ENCODE results near the gene CSRP2. TPM values are rescaled to one million over a fixed set of nuclear protein-coding genes. Genes with fewer than 3 reads are reported as not detected.

The CSRP2 gene
- total RNA-seq, 1 experiment from 2014 or later = 157 TPM

GRCh38 chr12:76820888-76821482 is 57.8 kb downstream of the CSRP2 start:
- POLR2A ChIA-PET = interaction anchor here (0.6 kb wide), 1 partner anchor 201 kb away, joined by 3 read pairs; no protein-coding TSS in a partner anchor
- CTCF ChIA-PET = interaction anchor here (0.5 to 2.3 kb wide), 23 partner anchors 8 to 511 kb away, joined by 3 to 24 read pairs (median 4); partner anchors contain the start of gene ZDHHC17
- ATAC-seq (peak; percentile 62), DNase-seq (ENCODE audit: low spot score) (peak; percentile 49)
- H3K27me3 Mint-ChIP-seq (ENCODE audit: low read depth) = no peaks in the 10 kb centered on the region
- H3K4me1 Mint-ChIP-seq = no peaks in the 10 kb centered on the region
- no peak for TF ChIP-seq NFATC4 (CRISPR knock-in tag; IDR thresholded peaks at IDR 0.05)
- TF ChIP-seq USF2 (CRISPR knock-in tag; IDR thresholded peaks at IDR 0.05) = peak; percentile 52; the same call in 1 of the 2 replicates
- H3K9me3 Mint-ChIP-seq = no peaks in the 10 kb centered on the region
- no peak overlapping the region for H3K27ac Mint-ChIP-seq
- no peaks in the 10 kb centered on the region for H3K36me3 Mint-ChIP-seq
- no peak overlapping the region for H3K4me3 Mint-ChIP-seq

GRCh38 chr12:76813972-76814371 is 64.8 kb downstream of the CSRP2 start:
- TF ChIP-seq NFE2L1 (CRISPR knock-in tag; IDR thresholded peaks at IDR 0.05) = no peak
- no peak for TF ChIP-seq ZNF317 (CRISPR knock-in tag; IDR thresholded peaks at IDR 0.05; ENCODE audit: borderline replicate concordance, low read depth)
- no peak for TF ChIP-seq ZNF396 (CRISPR knock-in tag; IDR thresholded peaks at IDR 0.05; ENCODE audit: borderline replicate concordance)
- TF ChIP-seq, protein P1, sequence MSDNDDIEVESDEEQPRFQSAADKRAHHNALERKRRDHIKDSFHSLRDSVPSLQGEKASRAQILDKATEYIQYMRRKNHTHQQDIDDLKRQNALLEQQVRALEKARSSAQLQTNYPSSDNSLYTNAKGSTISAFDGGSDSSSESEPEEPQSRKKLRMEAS (CRISPR knock-in tag; IDR thresholded peaks at IDR 0.05) = no peak
- TF ChIP-seq GRHL2 (CRISPR knock-in tag; IDR thresholded peaks at IDR 0.05; ENCODE audit: insufficient replicate concordance, severe bottlenecking) = no peak
- TF ChIP-seq ATF1 (CRISPR knock-in tag; IDR thresholded peaks at IDR 0.05) = no peak
- no peak for TF ChIP-seq USF2 (CRISPR knock-in tag; IDR thresholded peaks at IDR 0.05)
- TF ChIP-seq TP53 (CRISPR knock-in tag; IDR thresholded peaks at IDR 0.05) = no peak
- no peak for TF ChIP-seq ZMAT4 (CRISPR knock-in tag; IDR thresholded peaks at IDR 0.05)
- TF ChIP-seq, protein P2, sequence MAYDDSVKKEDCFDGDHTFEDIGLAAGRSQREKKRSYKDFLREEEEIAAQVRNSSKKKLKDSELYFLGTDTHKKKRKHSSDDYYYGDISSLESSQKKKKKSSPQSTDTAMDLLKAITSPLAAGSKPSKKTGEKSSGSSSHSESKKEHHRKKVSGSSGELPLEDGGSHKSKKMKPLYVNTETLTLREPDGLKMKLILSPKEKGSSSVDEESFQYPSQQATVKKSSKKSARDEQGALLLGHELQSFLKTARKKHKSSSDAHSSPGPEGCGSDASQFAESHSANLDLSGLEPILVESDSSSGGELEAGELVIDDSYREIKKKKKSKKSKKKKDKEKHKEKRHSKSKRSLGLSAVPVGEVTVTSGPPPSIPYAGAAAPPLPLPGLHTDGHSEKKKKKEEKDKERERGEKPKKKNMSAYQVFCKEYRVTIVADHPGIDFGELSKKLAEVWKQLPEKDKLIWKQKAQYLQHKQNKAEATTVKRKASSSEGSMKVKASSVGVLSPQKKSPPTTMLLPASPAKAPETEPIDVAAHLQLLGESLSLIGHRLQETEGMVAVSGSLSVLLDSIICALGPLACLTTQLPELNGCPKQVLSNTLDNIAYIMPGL (CRISPR knock-in tag; IDR thresholded peaks at IDR 0.05) = no peak
- no peak for TF ChIP-seq KAT7 (CRISPR knock-in tag; IDR thresholded peaks at IDR 0.05; ENCODE audit: borderline replicate concordance)
- TF ChIP-seq CREB1 (CRISPR knock-in tag; IDR thresholded peaks at IDR 0.05) = no peak
- no peak for TF ChIP-seq MLX (CRISPR knock-in tag; IDR thresholded peaks at IDR 0.05)
- no peak for TF ChIP-seq FOXP1 (CRISPR knock-in tag; IDR thresholded peaks at IDR 0.05; ENCODE audit: borderline replicate concordance)
- no peak for TF ChIP-seq CREM (CRISPR knock-in tag; IDR thresholded peaks at IDR 0.05)
- no peak for TF ChIP-seq ZNF121 (CRISPR knock-in tag; IDR thresholded peaks at IDR 0.05)
- TF ChIP-seq SP1 (CRISPR knock-in tag; conservative IDR thresholded peaks at IDR 0.05) = no peak
- no peak for TF ChIP-seq ATF3 (CRISPR knock-in tag; conservative IDR thresholded peaks at IDR 0.05)
- ChIA-PET CTCF (no interaction called here), POLR2A (no interaction called here)
- no peak for DNase-seq (ENCODE audit: low spot score)
- peaks cover 12% of the 10 kb centered on the region for H3K36me3 Mint-ChIP-seq
- H3K9me3 Mint-ChIP-seq = no peaks in the 10 kb centered on the region
- no peak for ATAC-seq
- no peaks in the 10 kb centered on the region for H3K27me3 Mint-ChIP-seq (ENCODE audit: low read depth)
- H3K4me3 Mint-ChIP-seq = no peak overlapping the region
- no peaks in the 10 kb centered on the region for H3K4me1 Mint-ChIP-seq
- H3K27ac Mint-ChIP-seq = no peak overlapping the region

Measured in WTC11 (cell line).